IPS-15b (cell line): ENCODE data around the gene GNLY.

ENCODE experiments used
- H3K27me3 ChIP-seq: one replicate; pipeline ENCODE4 v1.6.1; 2013; ENCODE audit warnings: low read length; ENCODE audit not compliant: control insufficient read depth, insufficient read depth
- H3K36me3 ChIP-seq: one replicate; pipeline ENCODE4 v1.6.1; 2013; ENCODE audit warnings: low read length; ENCODE audit not compliant: control insufficient read depth, insufficient read depth
- H3K4me1 ChIP-seq: one replicate; pipeline ENCODE4 v1.6.1; 2013; ENCODE audit warnings: mild to moderate bottlenecking, low read length; ENCODE audit not compliant: control insufficient read depth, insufficient read depth
- H3K4me3 ChIP-seq: one replicate; pipeline ENCODE4 v1.5.1; 2013; ENCODE audit warnings: low read depth, low read length
- H3K9ac ChIP-seq: one replicate; pipeline ENCODE4 v1.6.1; 2013; ENCODE audit warnings: low read depth, mild to moderate bottlenecking, low read length
- H3K9me3 ChIP-seq: one replicate; pipeline ENCODE4 v1.6.1; 2013; ENCODE audit warnings: mild to moderate bottlenecking, low read length; ENCODE audit not compliant: control insufficient read depth, insufficient read depth

GNLY gene

DNA sequence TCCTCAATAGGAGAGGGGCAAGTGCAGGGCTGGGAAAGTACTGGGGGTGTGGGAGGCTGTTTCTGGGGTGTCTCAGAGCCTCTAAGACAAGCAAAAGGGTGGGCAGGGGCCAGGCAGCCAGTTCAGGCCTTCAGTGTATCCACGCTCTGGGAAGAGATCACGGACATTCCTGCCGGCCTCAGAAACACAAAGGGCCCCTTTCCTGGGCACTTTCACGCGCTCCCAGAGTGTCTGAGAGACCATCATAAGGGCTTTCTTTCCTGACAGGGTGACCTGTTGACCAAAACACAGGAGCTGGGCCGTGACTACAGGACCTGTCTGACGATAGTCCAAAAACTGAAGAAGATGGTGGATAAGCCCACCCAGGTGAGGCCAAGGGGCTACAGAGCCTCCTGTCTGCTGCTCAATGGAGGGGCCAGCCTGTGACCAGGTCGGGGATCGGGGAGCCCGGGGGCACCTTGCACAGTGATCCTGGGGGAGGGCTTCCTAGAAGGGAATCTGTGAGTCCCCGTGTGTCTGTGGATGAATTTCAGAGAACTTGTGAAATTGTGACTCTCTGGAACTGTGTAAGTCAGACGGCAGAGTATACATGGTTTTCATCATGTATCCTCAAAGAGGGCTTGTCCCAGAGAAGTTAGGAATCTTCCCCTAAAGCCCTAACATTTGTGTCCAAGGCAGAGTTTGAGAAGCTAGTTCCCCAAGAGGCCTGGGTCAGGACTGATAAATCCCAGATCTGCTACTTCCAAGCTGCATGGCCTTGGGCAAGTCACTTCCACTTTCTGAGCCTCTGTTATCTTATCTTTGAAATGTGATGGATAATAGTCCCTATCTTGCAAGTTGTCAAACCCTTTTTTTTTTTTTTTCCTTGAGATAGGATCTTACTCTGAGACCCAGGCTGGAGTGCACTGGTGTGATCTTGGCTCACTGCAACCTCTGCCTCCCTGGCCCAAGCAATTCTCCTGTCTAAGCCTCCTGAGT, 1.8 kb downstream of the GNLY start:
- H3K36me3 ChIP-seq = no peaks in the 10 kb centered on the region
- no peak overlapping the region for H3K4me3 ChIP-seq
- no peaks in the 10 kb centered on the region for H3K27me3 ChIP-seq
- H3K9ac ChIP-seq = no peak overlapping the region
- H3K9me3 ChIP-seq = no peaks in the 10 kb centered on the region
- no peaks in the 10 kb centered on the region for H3K4me1 ChIP-seq

DNA sequence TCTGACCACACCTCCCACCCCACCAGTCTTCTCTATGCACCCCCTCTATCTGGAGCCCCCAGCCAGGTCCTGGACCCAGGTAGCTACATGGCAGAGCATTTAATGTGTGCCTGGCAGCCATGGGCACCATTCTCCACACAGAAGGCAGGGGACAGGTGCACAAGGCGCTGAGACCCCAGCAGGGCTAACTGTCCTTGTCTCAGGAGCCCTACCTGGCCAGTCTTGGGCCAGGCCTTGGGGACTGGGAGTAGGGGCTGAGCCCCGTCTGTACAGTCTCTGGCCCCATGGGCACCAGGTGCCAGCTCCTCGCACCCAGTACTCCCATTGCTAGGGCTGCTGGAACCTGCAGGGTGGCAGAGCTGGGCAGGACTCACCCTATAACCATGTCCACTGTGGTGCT, 2.9 kb downstream of the GNLY start:
- Histone ChIP-seq H3K9me3 (no peaks in the 10 kb centered on the region), H3K4me3 (no peak overlapping the region), H3K36me3 (no peaks in the 10 kb centered on the region), H3K4me1 (peaks cover 7% of the 10 kb centered on the region), H3K9ac (no peak overlapping the region), H3K27me3 (no peaks in the 10 kb centered on the region)

DNA sequence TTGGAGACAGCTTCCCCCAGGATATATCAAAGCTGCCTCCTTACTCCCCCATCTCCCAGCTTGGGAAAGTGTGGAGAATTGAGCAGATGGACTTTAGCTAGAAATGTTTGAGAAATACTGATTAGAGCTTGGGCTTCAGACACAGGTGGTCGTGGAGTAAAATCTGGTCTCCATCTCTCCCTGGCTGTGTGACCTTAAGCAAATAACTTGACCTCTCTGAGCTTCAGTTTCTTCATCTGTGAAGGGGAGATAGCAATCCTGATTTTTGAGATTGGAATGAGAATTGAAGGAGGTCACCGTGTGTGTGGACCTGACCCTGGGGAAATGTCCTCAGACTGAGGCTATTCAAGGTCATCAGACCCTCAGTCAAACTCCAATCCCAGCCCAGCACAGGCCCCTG, 3.6 kb downstream of the GNLY start:
- Histone ChIP-seq H3K4me1 (peaks cover 12% of the 10 kb centered on the region), H3K27me3 (no peaks in the 10 kb centered on the region), H3K9me3 (no peaks in the 10 kb centered on the region), H3K9ac (no peak overlapping the region), H3K36me3 (no peaks in the 10 kb centered on the region), H3K4me3 (no peak overlapping the region)

DNA sequence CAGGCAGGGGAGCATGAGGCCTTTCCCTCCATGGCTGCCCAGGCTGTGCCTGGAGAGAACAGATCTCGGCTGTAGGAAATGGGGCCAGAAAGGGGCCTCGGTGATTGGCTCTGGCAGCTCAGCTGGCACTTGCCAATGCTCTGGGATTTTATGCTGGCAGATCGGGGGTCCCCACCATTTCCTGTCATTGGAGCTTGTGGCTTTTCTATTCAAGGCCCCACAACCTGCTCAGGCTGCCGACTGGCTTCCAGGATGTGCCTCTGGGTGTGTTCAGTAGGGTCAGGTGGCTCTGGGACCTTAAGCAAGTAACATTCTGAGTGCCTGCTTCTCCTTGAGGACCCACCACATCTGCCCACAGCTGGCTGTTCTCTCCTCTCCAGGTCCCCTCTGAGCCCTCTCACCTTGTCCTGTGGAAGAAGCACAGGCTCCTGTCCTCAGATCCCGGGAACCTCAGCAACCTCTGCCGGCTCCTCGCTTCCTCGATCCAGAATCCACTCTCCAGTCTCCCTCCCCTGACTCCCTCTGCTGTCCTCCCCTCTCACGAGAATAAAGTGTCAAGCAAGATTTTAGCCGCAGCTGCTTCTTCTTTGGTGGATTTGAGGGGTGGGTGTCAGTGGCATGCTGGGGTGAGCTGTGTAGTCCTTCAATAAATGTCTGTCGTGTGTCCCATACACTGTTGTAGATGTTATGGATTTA, 4.2 kb downstream of the GNLY start:
- Histone ChIP-seq H3K9me3 (no peaks in the 10 kb centered on the region), H3K27me3 (no peaks in the 10 kb centered on the region), H3K36me3 (no peaks in the 10 kb centered on the region), H3K4me3 (no peak overlapping the region), H3K4me1 (peaks cover 13% of the 10 kb centered on the region), H3K9ac (no peak overlapping the region)

DNA sequence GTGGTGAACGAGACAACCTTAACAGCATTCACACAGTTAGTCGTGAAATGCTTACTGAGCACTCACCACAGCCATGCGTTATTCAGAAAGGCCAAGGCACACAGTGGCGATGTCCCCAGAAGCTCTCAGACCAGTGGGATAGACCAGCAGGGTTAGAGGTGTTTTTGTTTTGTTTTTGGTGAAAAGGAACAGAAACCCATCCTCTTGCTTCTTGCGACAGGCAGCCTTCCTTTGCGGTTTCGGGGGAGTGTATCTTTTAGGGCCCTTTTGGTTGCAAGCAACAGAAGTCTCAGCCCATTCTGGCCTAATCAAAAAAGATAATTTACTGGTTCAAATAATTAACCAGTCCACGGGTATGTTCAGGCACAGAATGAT, 4.7 kb downstream of the GNLY start:
- H3K4me3 ChIP-seq = no peak overlapping the region
- no peaks in the 10 kb centered on the region for H3K27me3 ChIP-seq
- H3K9ac ChIP-seq = no peak overlapping the region
- H3K36me3 ChIP-seq = no peaks in the 10 kb centered on the region
- peaks cover 13% of the 10 kb centered on the region for H3K4me1 ChIP-seq
- no peaks in the 10 kb centered on the region for H3K9me3 ChIP-seq

DNA sequence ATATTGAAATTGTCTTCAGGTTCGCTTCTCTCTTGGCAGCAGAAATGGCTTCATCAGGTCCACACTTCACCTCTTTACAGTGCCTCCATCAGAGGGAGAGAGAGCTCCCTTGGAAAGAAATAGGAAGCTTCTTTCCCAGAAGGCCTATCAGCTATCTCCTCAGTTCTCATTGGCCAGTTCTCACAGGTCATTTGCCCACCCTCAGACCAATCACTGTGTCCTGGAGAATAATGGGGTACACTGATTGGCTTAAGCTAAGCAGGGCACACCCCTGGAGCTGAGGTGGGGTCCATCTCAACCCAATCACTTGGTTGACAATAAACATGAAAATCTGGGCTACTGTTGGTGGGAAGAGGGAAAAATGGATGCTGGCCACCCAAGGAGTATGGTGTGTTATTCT, 5.2 kb downstream of the GNLY start:
- peaks cover 13% of the 10 kb centered on the region for H3K4me1 ChIP-seq
- H3K9ac ChIP-seq = no peak overlapping the region
- H3K36me3 ChIP-seq = no peaks in the 10 kb centered on the region
- H3K9me3 ChIP-seq = no peaks in the 10 kb centered on the region
- no peaks in the 10 kb centered on the region for H3K27me3 ChIP-seq
- H3K4me3 ChIP-seq = no peak overlapping the region

DNA sequence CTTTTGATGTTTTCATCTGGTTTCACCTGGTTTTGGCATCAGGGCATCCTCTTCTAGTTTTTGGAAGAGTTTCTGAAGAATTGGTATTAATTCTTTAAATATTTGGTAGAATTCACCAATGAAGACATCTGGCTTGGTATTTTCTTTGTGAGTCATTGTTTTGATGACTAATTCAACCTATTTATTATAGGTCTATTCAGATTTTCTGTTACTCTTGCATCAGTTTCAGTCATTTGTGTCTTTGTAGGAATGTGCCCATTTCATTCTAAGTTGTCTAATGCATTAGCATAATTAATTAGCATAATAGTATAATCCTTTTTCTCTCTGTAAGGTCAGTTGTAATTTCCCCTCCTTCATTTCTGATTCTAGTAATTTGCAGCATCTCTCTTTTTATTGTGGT, 8.0 kb downstream of the GNLY start:
- Histone ChIP-seq H3K9ac (no peak overlapping the region), H3K36me3 (no peaks in the 10 kb centered on the region), H3K4me1 (peaks cover 17% of the 10 kb centered on the region), H3K4me3 (peak overlapping the region; percentile 5), H3K9me3 (no peaks in the 10 kb centered on the region), H3K27me3 (peaks cover 3% of the 10 kb centered on the region)

DNA sequence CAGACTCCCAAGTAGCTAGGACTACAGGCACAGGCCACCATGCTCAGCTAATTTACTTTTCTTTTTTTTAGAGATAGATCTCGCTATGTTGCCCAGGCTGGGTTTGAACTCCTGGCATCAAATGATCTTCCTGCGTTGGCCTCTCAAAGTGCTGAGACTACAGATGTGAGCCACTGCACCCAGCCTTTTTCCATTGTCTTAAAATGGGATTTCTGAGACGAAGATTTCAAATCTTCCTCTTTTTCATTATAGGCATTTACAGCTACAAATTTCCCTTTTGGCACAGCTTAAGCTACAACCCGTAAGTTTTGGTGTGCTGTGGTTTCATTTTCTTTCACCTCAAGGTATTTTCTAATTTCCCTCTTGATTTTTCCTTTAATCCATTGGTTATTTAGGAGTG, 8.6 kb downstream of the GNLY start:
- no peak overlapping the region for H3K9ac ChIP-seq
- no peaks in the 10 kb centered on the region for H3K36me3 ChIP-seq
- H3K4me1 ChIP-seq = peaks cover 17% of the 10 kb centered on the region
- no peaks in the 10 kb centered on the region for H3K9me3 ChIP-seq
- no peak overlapping the region for H3K4me3 ChIP-seq
- peaks cover 3% of the 10 kb centered on the region for H3K27me3 ChIP-seq

DNA sequence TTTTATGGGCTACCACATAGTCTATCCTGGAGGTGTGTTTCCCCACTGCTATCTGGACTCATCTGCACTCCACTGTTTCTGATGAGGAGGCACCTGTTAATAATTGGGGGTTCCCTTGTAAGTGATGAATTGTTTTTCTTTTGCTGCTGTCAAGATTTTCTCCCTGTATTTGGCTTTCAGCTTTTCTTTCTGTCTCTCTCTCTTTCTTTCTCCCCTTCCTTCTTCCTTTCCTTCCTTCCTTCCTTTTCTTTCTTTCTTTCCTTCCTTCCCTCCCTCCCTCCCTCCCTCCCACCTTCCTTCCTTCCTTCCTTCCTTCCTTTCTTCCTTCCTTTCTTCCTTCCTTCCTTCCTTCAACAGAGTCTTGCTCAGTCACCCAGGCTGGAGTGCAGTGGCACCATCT, 9.2 kb downstream of the GNLY start:
- Histone ChIP-seq H3K9ac (no peak overlapping the region), H3K4me3 (no peak overlapping the region), H3K9me3 (no peaks in the 10 kb centered on the region), H3K36me3 (no peaks in the 10 kb centered on the region), H3K4me1 (peaks cover 17% of the 10 kb centered on the region), H3K27me3 (peaks cover 3% of the 10 kb centered on the region)

DNA sequence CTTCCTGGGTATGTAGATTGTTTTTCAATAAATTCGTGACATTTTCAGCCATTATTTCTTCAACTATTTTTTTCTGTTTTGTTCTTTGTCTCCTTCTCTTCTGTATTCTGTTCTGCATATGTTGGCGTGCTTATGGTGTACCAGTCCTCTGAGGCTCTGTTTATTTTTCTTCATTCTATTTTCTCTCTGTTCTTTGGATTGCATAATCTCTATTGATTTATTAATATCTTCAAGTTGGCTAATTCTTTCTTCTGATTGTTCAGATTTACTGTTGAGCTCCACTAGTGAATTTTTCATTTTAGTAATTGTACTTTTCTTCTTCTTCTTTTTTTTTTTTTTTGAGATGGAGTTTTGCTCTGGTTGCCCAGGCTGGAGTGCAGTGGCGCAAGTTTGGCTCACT, 9.9 kb downstream of the GNLY start:
- Histone ChIP-seq H3K4me3 (no peak overlapping the region), H3K9me3 (no peaks in the 10 kb centered on the region), H3K4me1 (peaks cover 17% of the 10 kb centered on the region), H3K27me3 (peaks cover 3% of the 10 kb centered on the region), H3K36me3 (no peaks in the 10 kb centered on the region), H3K9ac (no peak overlapping the region)

DNA sequence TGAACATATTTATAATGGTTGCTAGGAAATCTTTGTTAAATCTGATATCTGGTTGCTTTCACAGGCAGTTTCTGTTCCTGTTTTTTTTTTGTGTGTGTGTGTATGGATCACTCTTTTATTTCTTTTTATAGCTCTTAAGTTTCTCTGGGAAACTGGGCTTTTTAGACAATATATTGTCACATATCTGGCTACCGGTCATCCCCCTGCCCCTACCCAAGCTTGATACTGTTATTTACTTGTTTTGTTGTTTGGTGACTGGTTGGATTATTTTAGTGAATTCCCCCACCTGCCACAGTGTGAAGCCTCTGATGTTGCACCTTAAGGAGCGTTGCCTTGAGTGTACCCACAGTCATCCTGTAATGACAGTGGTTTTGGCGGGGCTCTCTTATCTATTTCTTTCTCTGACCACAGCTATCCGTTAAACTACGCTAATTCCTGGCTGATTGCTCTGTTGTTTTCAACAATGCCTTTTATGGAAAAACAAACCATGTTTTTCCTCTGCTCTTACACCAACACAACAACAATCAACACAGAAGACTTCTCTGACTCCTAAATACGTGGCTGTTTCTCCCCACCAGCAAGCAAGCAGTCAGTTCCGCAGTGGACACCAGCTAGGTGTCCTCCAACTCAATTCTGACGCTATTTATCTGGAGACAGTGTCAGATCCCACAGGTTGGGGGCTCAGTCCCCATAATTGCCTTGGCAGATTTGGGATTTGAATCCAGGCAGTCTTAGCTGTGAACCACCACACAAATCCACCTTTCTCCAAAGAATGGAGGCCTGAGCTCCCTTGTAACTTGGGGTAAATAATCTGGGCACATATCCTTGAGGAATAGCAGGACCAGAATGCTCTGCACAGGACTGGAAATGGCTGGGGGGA, 10.9 kb downstream of the GNLY start:
- Histone ChIP-seq H3K27me3 (peaks cover 3% of the 10 kb centered on the region), H3K9me3 (no peaks in the 10 kb centered on the region), H3K36me3 (no peaks in the 10 kb centered on the region), H3K9ac (no peak overlapping the region), H3K4me3 (no peak overlapping the region), H3K4me1 (peaks cover 17% of the 10 kb centered on the region)
